Ectodermal cell (in vitro differentiated cells): Measurements from ENCODE around the gene PRR33. TPM values are rescaled to one million over a fixed set of nuclear protein-coding genes. Genes with fewer than 3 reads are reported as not detected.
"Not testable (repeated sequence)": the region's sequence is repeated elsewhere in the genome, so short reads cannot be mapped to it uniquely, and the experiment has no call there.

Experiments used
- H3K27ac ChIP-seq: 2 replicates; pipeline ENCODE4 v1.7.0; 2013; ENCODE audit warnings: mild to moderate bottlenecking, low read depth, low read length; ENCODE audit not compliant: insufficient read depth, poor library complexity, severe bottlenecking
- H3K27me3 ChIP-seq: 2 replicates; pipeline ENCODE4 v1.7.0; 2013; ENCODE audit warnings: mild to moderate bottlenecking, low read length; ENCODE audit not compliant: insufficient read depth, control insufficient read depth, poor library complexity, severe bottlenecking
- H3K36me3 ChIP-seq: one replicate; pipeline ENCODE4 v1.7.0; 2013; ENCODE audit warnings: low read length; ENCODE audit not compliant: control insufficient read depth, insufficient read depth
- H3K4me1 ChIP-seq: one replicate; pipeline ENCODE4 v1.7.0; 2013; ENCODE audit warnings: low read length; ENCODE audit not compliant: control insufficient read depth, insufficient read depth
- H3K4me3 ChIP-seq: 2 replicates; pipeline ENCODE4 v1.7.0; 2013; ENCODE audit warnings: low read depth, low read length, control low read depth; ENCODE audit not compliant: insufficient read depth
- H3K9me3 ChIP-seq: 2 replicates; pipeline ENCODE4 v1.7.0; 2013; ENCODE audit warnings: mild to moderate bottlenecking, low read length, moderate library complexity; ENCODE audit not compliant: control insufficient read depth
- WGBS, 2 experiments: methylation state at CpG; one replicate each; pipeline ENCODE4 v1.1.7; 2013; ENCODE audit warnings: missing lambda C conversion rate in 2 of 2; 5-methylcytosine and 5-hydroxymethylcytosine counted together
- polyA plus RNA-seq, 4 experiments: library from polyadenylated mRNA; stranded (reverse); fragments of 50-300 nt; gene quantifications; one replicate each; pipeline ENCODE4 v1.2.3, GENCODE V29; 2013

The PRR33 gene
- polyA plus RNA-seq (2013, experiment 1 of 4): not detected
- not detected for polyA plus RNA-seq (2013, experiment 2 of 4)
- polyA plus RNA-seq (2013, experiment 3 of 4): not detected
- not detected for polyA plus RNA-seq (2013, experiment 4 of 4)

GRCh38 chr11:1891831-1892115 lies at the start of gene PRR33:
Gene PRR33 (minus strand): TSS chr11:1891895. CDS start chr11:1890584, 1,311 bp downstream.
- Histone ChIP-seq H3K4me3 (no peak within 1 kb of the TSS), H3K36me3 (no peaks in the 10 kb centered on the region), H3K9me3 (no peaks in the 10 kb centered on the region), H3K27ac (no peak within 1 kb of the TSS), H3K27me3 (no peaks in the 10 kb centered on the region), H3K4me1 (no peaks in the 10 kb centered on the region)
- WGBS, 2 experiments: 90 to 96% methylated on average over 7 of the region's 7 CpGs

DNA sequence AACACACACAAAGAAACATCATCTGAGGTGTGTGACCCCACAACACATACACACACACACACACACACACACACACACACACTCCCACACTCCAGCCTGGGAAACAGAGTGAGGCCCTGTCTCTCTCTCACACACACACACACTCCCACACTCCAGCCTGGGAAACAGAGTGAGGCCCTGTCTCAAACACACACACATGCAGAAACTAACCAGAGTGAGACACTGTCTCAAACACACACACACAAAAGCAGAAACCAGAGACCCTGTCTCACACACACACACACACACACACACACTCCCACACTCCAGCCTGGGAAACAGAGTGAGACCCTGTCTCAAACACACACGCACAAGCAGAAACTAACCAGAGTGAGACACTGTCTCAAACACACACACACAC lies 48.1 kb upstream of the PRR33 start:
- WGBS, 2 experiments: 90 to 97% methylated on average over 1 of the region's 1 CpG
- not testable (repeated sequence) for H3K36me3 ChIP-seq, H3K27me3 ChIP-seq, H3K27ac ChIP-seq, H3K9me3 ChIP-seq, H3K4me3 ChIP-seq, H3K4me1 ChIP-seq

GRCh38 chr11:1939006-1939625 lies 47.4 kb upstream of the PRR33 start:
- H3K27me3 ChIP-seq: no peaks in the 10 kb centered on the region
- no peak overlapping the region for H3K4me3 ChIP-seq
- 85 to 88% methylated on average over 23 of the region's 23 CpGs for WGBS, 2 experiments
- H3K36me3 ChIP-seq: no peaks in the 10 kb centered on the region
- no peaks in the 10 kb centered on the region for H3K9me3 ChIP-seq
- no peak overlapping the region for H3K27ac ChIP-seq
- H3K4me1 ChIP-seq: no peaks in the 10 kb centered on the region

- Histone ChIP-seq H3K27ac (no peak overlapping the region), H3K4me3 (no peak overlapping the region), H3K9me3 (no peaks in the 10 kb centered on the region), H3K4me1 (no peaks in the 10 kb centered on the region), H3K27me3 (no peaks in the 10 kb centered on the region), H3K36me3 (no peaks in the 10 kb centered on the region)
- WGBS, 2 experiments: 88 to 89% methylated on average over 27 of the region's 27 CpGs
Measured at GRCh38 chr11:1938343-1939005, 46.8 kb upstream of the PRR33 start.

DNA sequence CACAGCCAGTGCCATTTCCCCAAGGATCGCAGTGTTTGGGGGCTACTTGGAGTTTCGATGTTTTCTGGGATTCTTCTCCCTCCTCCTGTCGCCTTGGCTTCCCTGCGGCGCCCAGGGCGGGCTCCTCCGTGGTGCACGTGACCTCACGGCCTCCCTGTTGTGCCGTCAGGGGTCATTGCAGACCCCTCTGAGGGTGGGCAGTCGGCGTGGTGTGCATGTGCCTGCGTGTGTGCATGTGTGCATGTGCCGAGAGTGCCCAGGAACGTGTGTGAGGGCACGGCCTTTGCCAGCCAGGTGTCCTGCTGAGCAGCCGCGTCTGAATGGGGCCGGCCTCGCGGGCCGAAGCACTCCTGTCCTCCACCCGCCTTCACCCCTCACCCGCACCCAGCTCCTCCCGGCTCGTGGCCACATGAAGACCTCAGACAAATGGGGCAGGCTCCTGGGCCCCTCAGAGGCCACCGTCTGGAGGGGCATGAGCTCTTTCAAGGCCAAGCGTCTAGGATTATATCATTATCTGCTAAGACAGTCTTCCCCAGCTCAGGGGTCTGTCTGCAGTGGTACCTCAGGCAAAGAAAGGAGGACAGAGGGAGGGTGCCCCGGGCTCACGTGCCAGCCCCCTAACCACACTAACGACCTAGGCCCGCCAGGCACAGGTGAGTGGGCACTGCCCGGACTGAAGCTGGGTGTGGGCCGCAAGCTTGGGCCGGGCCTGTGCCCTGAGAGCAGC lies 46.1 kb upstream of the PRR33 start:
- Histone ChIP-seq H3K36me3 (no peaks in the 10 kb centered on the region), H3K27me3 (no peaks in the 10 kb centered on the region), H3K4me3 (no peak overlapping the region), H3K4me1 (no peaks in the 10 kb centered on the region), H3K27ac (no peak overlapping the region), H3K9me3 (no peaks in the 10 kb centered on the region)
- WGBS, 2 experiments: 88 to 89% methylated on average over 35 of the region's 35 CpGs

- Histone ChIP-seq H3K4me3 (no peak overlapping the region), H3K9me3 (no peaks in the 10 kb centered on the region), H3K27me3 (no peaks in the 10 kb centered on the region), H3K4me1 (no peaks in the 10 kb centered on the region), H3K36me3 (no peaks in the 10 kb centered on the region), H3K27ac (no peak overlapping the region)
- WGBS, 2 experiments: 93 to 94% methylated on average over 34 of the region's 34 CpGs
Measured at GRCh38 chr11:1936781-1937615, 45.3 kb upstream of the PRR33 start.

DNA sequence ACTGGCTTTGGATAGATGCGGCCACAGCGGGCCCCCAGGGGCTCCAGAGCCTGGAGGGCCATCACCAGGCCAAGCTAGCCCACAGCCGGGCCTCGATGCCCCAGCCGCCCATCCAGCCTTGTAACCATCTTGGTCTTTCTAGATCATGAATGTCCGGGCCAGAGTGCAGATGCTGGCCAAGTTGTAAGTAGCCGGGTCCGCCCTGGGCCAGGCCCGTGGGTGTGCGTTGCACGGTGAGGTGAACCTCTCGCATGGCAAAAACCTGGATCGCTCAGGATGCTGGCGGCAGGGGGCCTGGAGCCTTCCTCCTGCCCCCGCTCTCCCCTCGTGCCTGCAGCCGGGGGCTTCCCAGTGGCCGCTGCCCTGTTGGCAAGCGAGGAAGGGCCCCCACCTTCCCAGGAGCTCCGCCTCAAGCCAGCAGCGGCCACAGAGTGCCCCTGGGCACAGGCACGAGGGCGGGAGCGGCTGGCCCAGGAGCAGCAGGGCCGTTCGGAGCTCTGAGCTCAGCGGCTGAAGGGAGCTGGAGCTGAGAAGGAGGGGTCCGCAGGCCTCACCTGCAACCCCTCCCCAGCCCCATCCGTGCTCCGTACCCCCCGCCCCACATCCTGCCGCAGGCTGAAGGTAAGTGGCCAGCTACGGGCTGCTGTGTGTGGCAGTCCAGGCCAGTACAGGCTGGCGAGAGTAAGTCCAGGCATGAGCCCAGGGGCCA lies 44.5 kb upstream of the PRR33 start:
- Histone ChIP-seq H3K4me3 (no peak overlapping the region), H3K27me3 (no peaks in the 10 kb centered on the region), H3K9me3 (no peaks in the 10 kb centered on the region), H3K4me1 (no peaks in the 10 kb centered on the region), H3K27ac (no peak overlapping the region), H3K36me3 (no peaks in the 10 kb centered on the region)
- WGBS, 2 experiments: 92 to 94% methylated on average over 34 of the region's 34 CpGs

GRCh38 chr11:1935156-1936071 lies 43.7 kb upstream of the PRR33 start:
- WGBS, 2 experiments: 92 to 93% methylated on average over 33 of the region's 33 CpGs
- Histone ChIP-seq H3K27me3 (no peaks in the 10 kb centered on the region), H3K36me3 (no peaks in the 10 kb centered on the region), H3K4me1 (no peaks in the 10 kb centered on the region), H3K4me3 (no peak overlapping the region), H3K27ac (no peak overlapping the region), H3K9me3 (no peaks in the 10 kb centered on the region)
